Measurements from ENCODE around the gene TSPAN13. TPM values are rescaled to one million over a fixed set of nuclear protein-coding genes. Genes with fewer than 3 reads are reported as not detected.

TSPAN13 gene
- polyA plus RNA-seq, 1 donor (not counting 4 experiments of a cell fraction or from before 2014, with no cell fraction given), result 21.6 TPM

GRCh38 chr7:16787127-16787526, 33.6 kb downstream of the TSPAN13 start:
- TF ChIP-seq CTCF (optimal IDR thresholded peaks at IDR 0.05 in 1 of 3, IDR thresholded peaks at IDR 0.05 in 1 of 3, conservative IDR thresholded peaks at IDR 0.05 in 1 of 3; ENCODE audit: extremely low read depth in 1 of 3, insufficient read depth in 2 of 3, low read length in 3 of 3) (no peak), EZH2 (IDR thresholded peaks at IDR 0.05; ENCODE audit: low read length) (no peak)
- Histone ChIP-seq H3K4me1 (ENCODE audit: control insufficient read depth, extremely low read depth, insufficient read depth, low read length) (no peaks in the 10 kb centered on the region), H3K27ac (ENCODE audit: control insufficient read depth, insufficient read depth, low read length) (no peak overlapping the region), H4K20me1 (ENCODE audit: control insufficient read depth, extremely low read depth, insufficient read depth, low read length) (no peaks in the 10 kb centered on the region), H3K36me3 (ENCODE audit: control insufficient read depth in 2 of 2, extremely low read depth in 1 of 2, insufficient read depth in 2 of 2, low read length in 2 of 2) (no peaks in the 10 kb centered on the region), H3K9me1 (ENCODE audit: control insufficient read depth, extremely low read depth, insufficient read depth, low read length) (no peaks in the 10 kb centered on the region), H3K27me3 (ENCODE audit: control insufficient read depth, extremely low read depth, insufficient read depth, low read length) (no peaks in the 10 kb centered on the region), H3K9ac (ENCODE audit: control insufficient read depth, extremely low read depth, insufficient read depth, low read length) (no peak overlapping the region), H3K4me2 (ENCODE audit: control insufficient read depth, extremely low read depth, insufficient read depth, low read depth, low read length) (no peak overlapping the region), H2AFZ (ENCODE audit: control insufficient read depth, low read length) (no peak overlapping the region), H3K4me3 (ENCODE audit: control insufficient read depth in 2 of 3, extremely low read depth in 1 of 3, insufficient read depth in 2 of 3, low read depth in 1 of 3, low read length in 3 of 3) (no peak overlapping the region), H3K9me3 (ENCODE audit: control insufficient read depth, low read depth, low read length) (no peaks in the 10 kb centered on the region), H3K79me2 (ENCODE audit: control insufficient read depth, insufficient read depth, low read length) (no peaks in the 10 kb centered on the region)
- DNase-seq (ENCODE audit: low read depth, low spot score) (no peak), FAIRE-seq (no peak)
- dilution Hi-C loops (cut with MboI; ENCODE audit: extremely low pct_ligation_motif_present, low sequenced_read_pairs), result no loop called here

GRCh38 chr7:16791071-16791470, 37.5 kb downstream of the TSPAN13 start:
- H4K20me1 ChIP-seq (ENCODE audit: control insufficient read depth, extremely low read depth, insufficient read depth, low read length), result no peaks in the 10 kb centered on the region
- no peaks in the 10 kb centered on the region for H3K4me1 ChIP-seq (ENCODE audit: control insufficient read depth, extremely low read depth, insufficient read depth, low read length)
- H3K4me3 ChIP-seq (ENCODE audit: control insufficient read depth in 2 of 3, extremely low read depth in 1 of 3, insufficient read depth in 2 of 3, low read depth in 1 of 3, low read length in 3 of 3), result no peak overlapping the region
- H3K27me3 ChIP-seq (ENCODE audit: control insufficient read depth, extremely low read depth, insufficient read depth, low read length), result no peaks in the 10 kb centered on the region
- H3K79me2 ChIP-seq (ENCODE audit: control insufficient read depth, insufficient read depth, low read length), result no peaks in the 10 kb centered on the region
- DNase-seq (ENCODE audit: low read depth, low spot score), result no peak
- FAIRE-seq, result no peak
- H3K9ac ChIP-seq (ENCODE audit: control insufficient read depth, extremely low read depth, insufficient read depth, low read length), result no peak overlapping the region
- dilution Hi-C loops (cut with MboI; ENCODE audit: extremely low pct_ligation_motif_present, low sequenced_read_pairs), result no loop called here
- H2AFZ ChIP-seq (ENCODE audit: control insufficient read depth, low read length), result no peak overlapping the region
- H3K36me3 ChIP-seq (ENCODE audit: control insufficient read depth in 2 of 2, extremely low read depth in 1 of 2, insufficient read depth in 2 of 2, low read length in 2 of 2), result no peaks in the 10 kb centered on the region
- no peak overlapping the region for H3K27ac ChIP-seq (ENCODE audit: control insufficient read depth, insufficient read depth, low read length)
- no peak overlapping the region for H3K4me2 ChIP-seq (ENCODE audit: control insufficient read depth, extremely low read depth, insufficient read depth, low read depth, low read length)
- TF ChIP-seq CTCF (optimal IDR thresholded peaks at IDR 0.05 in 1 of 3, IDR thresholded peaks at IDR 0.05 in 1 of 3, conservative IDR thresholded peaks at IDR 0.05 in 1 of 3; ENCODE audit: extremely low read depth in 1 of 3, insufficient read depth in 2 of 3, low read length in 3 of 3) (no peak), EZH2 (IDR thresholded peaks at IDR 0.05; ENCODE audit: low read length) (no peak)
- no peaks in the 10 kb centered on the region for H3K9me1 ChIP-seq (ENCODE audit: control insufficient read depth, extremely low read depth, insufficient read depth, low read length)
- no peaks in the 10 kb centered on the region for H3K9me3 ChIP-seq (ENCODE audit: control insufficient read depth, low read depth, low read length)
